Measurements from ENCODE around the gene SLC35G3.
"Not testable (repeated sequence)": the region's sequence is repeated elsewhere in the genome, so short reads cannot be mapped to it uniquely, and the experiment has no call there.

SLC35G3 gene

GRCh38 chr17:35162755-35163154 lies 31.4 kb downstream of the SLC35G3 start:
- DNase-seq: no peak

- DNase-seq: no peak
Observed at GRCh38 chr17:35161281-35161761, 32.9 kb downstream of the SLC35G3 start.

DNA sequence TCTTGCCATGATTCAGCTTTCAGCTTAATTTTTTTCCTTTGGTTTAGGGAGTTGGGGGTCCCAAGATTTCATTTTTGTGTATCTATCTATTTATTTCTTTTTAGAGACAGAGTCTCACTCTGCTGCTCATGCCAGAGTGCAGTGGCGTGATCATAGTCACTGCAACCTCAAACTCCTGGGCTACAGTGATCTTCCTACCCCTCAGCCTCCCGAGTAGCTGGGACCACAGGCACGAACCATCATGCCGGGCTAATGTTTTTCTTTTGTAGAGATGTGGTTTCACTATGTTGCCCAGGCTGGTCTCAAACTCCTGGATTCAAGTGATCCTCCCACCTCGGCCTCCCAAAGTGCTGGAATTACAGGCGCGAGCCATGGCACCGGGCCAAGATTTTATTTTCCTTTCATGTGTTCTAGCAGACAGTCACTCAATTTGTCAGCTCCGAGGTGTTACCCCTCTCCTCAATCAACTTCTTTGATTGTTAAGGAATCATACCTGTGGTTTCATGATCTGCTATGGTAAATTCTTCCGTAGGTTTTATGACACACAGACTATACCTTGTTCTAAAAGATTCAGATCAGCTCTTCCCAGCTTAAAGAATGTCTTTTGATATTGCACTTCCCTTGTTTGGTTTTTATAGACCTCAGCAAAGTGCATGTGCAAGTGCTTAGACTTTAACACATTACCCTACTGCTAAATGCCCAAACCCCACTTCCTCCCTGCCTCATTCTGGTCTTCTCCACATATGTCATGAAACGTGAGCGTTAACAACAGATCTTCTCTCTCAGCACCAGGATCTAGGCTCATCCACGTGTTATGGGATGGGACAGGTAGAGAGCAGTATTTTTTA lies 33.6 kb downstream of the SLC35G3 start:
- DNase-seq: no peak

GRCh38 chr17:35159940-35160339 lies 34.3 kb downstream of the SLC35G3 start:
- DNase-seq: no peak

DNA sequence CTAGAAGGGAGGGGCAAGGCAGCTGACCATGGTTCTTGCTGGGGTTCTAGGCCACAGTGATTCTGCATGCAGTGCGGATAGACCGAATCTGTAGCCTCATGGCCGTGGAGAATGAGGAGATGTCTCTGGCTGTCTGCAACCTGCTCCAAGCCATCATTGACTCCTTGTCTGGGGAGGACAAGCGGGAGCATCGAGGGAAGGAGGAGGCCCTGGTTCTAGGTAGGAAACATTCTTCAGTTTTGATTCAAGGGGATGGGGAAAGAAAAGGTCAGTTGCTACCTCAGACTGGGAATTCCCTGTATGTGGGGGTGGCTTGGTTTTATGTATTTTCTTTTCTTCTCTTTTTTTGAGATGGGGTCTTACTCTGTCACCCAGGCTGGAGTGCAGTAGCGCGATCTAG lies 38.9 kb downstream of the SLC35G3 start:
- DNase-seq: no peak

GRCh38 chr17:35154196-35155165 lies 39.7 kb downstream of the SLC35G3 start:
- DNase-seq: no peak

DNA sequence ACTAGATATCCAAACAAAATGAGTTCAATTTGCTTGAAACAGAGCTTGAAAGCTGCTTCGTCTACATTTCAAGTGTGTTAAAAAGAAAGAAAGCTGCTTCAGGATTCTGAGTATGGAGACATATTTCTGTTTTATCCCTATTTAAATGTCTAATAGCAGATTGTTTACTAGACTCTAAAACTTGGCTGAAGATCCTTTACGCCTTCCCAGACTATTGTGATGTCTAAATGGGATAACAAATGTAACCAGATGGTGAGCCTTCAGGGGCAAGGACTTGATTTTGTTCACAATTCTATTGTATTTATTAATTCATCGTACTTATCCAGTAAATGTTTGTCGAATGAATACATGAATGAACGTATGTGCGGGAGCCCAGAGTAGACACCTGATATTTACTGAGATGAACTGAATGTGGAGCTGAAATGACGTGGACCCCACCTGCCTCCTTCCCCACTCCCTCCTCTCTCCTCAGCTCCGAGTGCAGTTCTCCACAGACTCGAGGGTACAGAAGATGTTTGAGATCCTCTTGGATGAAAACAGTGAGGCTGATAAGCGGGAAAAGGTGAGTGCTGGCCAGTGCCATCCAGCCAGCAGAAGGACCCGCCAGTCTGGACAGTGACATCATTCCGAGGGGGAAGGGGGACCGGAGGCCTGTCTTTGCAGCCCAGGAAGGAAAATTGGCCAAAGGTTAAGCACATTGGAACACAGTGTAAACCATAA lies 41.6 kb downstream of the SLC35G3 start:
- DNase-seq: no peak

GRCh38 chr17:35151080-35151479 lies 43.1 kb downstream of the SLC35G3 start:
- not testable (repeated sequence) for DNase-seq

DNA sequence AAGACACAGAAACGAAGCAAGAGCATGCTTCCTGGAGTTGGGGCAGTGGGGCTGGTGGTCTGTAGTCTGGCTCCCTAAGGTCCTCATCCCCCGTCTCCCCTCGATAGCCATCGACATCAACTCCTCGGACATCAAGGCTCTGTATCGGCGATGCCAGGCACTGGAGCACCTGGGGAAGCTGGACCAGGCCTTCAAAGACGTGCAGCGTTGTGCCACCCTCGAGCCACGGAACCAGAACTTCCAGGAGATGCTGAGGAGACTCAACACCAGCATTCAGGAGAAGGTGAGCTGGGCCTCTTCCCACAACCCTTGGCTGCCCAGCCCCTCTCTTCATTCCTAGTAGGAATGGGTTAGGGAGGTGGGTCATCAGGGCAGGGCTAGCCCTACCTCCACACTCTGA lies 44.3 kb downstream of the SLC35G3 start:
- no peak for DNase-seq

DNA sequence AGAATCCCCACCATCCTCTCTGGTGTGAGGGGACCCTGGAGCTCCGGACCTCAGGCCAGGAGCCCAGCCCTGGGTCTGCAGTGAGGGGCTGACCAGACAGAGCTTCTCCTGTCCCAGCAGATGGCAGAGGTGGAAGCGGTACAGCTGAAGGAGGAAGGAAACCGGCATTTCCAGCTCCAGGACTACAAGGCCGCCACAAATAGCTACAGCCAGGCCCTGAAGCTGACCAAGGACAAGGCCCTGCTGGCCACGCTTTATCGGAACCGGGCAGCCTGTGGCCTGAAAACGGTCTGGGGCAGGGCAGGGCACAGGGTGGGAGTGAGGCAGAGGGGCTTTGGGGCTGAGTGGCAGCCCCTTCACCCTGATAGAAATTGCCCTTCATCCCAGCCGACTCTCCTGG lies 46.0 kb downstream of the SLC35G3 start:
- no peak for DNase-seq

GRCh38 chr17:35147375-35147905 lies 46.8 kb downstream of the SLC35G3 start, which contains the start of gene UNC45B:
Gene UNC45B, plus strand, starts transcription at chr17:35147817. Its CDS starts 447 bp downstream, at chr17:35148264.
- DNase-seq: no peak

DNA sequence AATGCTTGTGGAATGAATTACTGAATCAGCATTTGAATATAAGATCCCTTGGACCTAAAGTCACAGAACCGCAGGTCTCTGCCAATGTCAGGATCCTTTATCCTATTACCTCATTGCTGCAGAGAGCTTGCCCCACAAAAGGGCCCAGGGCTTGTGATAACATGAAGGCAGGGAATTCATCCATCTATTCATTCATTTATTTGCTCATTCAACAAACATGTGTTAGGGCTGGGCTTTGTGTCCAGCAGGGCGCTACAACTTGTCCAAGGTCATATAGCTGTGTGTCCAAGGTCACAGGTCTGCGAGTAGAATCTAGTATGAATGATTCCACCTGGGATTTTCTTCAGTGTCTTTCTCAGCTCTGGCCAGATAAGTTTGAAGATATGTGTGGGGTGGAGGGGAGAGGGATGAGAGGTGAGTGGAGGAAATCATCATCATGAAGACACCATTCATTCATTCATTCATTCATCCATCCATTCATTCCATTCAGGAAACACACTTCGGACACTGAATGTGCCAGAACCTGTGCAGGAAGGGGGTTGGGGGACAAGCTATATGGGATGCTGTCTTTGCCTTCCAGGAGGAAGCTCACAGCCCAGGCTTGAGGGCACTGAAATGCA lies 47.9 kb downstream of the SLC35G3 start:
- DNase-seq: no peak

GRCh38 chr17:35144840-35145239 lies 49.4 kb downstream of the SLC35G3 start:
- DNase-seq: no peak

Measured in amniotic stem cell (primary cell).